ENCODE measurements around the gene DACT3.

DACT3 gene

GRCh38 chr19:46598372-46598917 lies 62.5 kb downstream of the DACT3 start:
- no peak for DNase-seq (ENCODE audit: low read depth, low spot score)

All from iPS DF 19.7 (cell line).